Nephron progenitor cell (in vitro differentiated cells): Measurements from ENCODE around the gene CCDC57.

Experiments
- DNase-seq: peaks from one replicate; pipeline ENCODE4 v3.0.0; 2021
- H3K27ac Mint-ChIP-seq: 2 replicates; pipeline ENCODE4 v1.8.0; 2021; ENCODE audit warnings: mild to moderate bottlenecking, moderate library complexity, mixed read lengths
- H3K27me3 Mint-ChIP-seq: 2 replicates; pipeline ENCODE4 v1.8.0; 2021; ENCODE audit warnings: mild to moderate bottlenecking, low read depth, mixed read lengths; ENCODE audit not compliant: poor library complexity
- H3K36me3 Mint-ChIP-seq: 2 replicates; pipeline ENCODE4 v1.8.0; 2021; ENCODE audit warnings: low read depth, mixed read lengths
- H3K4me1 Mint-ChIP-seq: 2 replicates; pipeline ENCODE4 v1.8.0; 2021; ENCODE audit warnings: mixed read lengths
- H3K4me3 Mint-ChIP-seq: 2 replicates; pipeline ENCODE4 v1.8.0; 2021; ENCODE audit warnings: mild to moderate bottlenecking, moderate library complexity, mixed read lengths
- H3K9me3 Mint-ChIP-seq: 2 replicates; pipeline ENCODE4 v1.8.0; 2021; ENCODE audit warnings: mild to moderate bottlenecking, moderate library complexity, mixed read lengths
- CTCF ChIP-seq: fragments of 200-600 bp; sonication (generic); IDR thresholded peaks from 2 replicates; pipeline ENCODE4 v1.5.0; 2021; ENCODE audit warnings: antibody characterized with exemption

The CCDC57 gene

GRCh38 chr17:82085931-82086764, 126.5 kb downstream of the CCDC57 start:
- H3K4me1 Mint-ChIP-seq: no peaks in the 10 kb centered on the region
- H3K27me3 Mint-ChIP-seq: no peaks in the 10 kb centered on the region

GRCh38 chr17:82085031-82085861, 127.4 kb downstream of the CCDC57 start:
- H3K9me3 Mint-ChIP-seq: no peaks in the 10 kb centered on the region
- H3K4me1 Mint-ChIP-seq: no peaks in the 10 kb centered on the region
- no peak for TF ChIP-seq CTCF
- no peak overlapping the region for H3K4me3 Mint-ChIP-seq
- H3K27ac Mint-ChIP-seq: no peak overlapping the region
- no peak for DNase-seq
- H3K36me3 Mint-ChIP-seq: no peaks in the 10 kb centered on the region
- no peaks in the 10 kb centered on the region for H3K27me3 Mint-ChIP-seq

More at GRCh38 chr17:82085931-82086764, 126.5 kb downstream of the CCDC57 start:
- no peaks in the 10 kb centered on the region for H3K9me3 Mint-ChIP-seq
- no peak for TF ChIP-seq CTCF
- no peak overlapping the region for H3K27ac Mint-ChIP-seq
- no peak for DNase-seq
- no peaks in the 10 kb centered on the region for H3K36me3 Mint-ChIP-seq
- no peak overlapping the region for H3K4me3 Mint-ChIP-seq

GRCh38 chr17:82084373-82085030, 128.1 kb downstream of the CCDC57 start:
- no peak for TF ChIP-seq CTCF
- Mint-ChIP-seq H3K36me3 (no peaks in the 10 kb centered on the region), H3K27ac (no peak overlapping the region), H3K4me1 (no peaks in the 10 kb centered on the region), H3K9me3 (no peaks in the 10 kb centered on the region), H3K4me3 (no peak overlapping the region), H3K27me3 (no peaks in the 10 kb centered on the region)
- DNase-seq: no peak

GRCh38 chr17:82083533-82084359, 128.9 kb downstream of the CCDC57 start:
- DNase-seq: no peak
- no peaks in the 10 kb centered on the region for H3K27me3 Mint-ChIP-seq
- no peaks in the 10 kb centered on the region for H3K4me1 Mint-ChIP-seq
- H3K36me3 Mint-ChIP-seq: no peaks in the 10 kb centered on the region
- H3K27ac Mint-ChIP-seq: no peak overlapping the region
- TF ChIP-seq CTCF: no peak
- no peaks in the 10 kb centered on the region for H3K9me3 Mint-ChIP-seq
- no peak overlapping the region for H3K4me3 Mint-ChIP-seq

- H3K4me1 Mint-ChIP-seq: peaks cover 4% of the 10 kb centered on the region
- H3K27me3 Mint-ChIP-seq: peaks cover 2% of the 10 kb centered on the region
- no peaks in the 10 kb centered on the region for H3K9me3 Mint-ChIP-seq
- no peak overlapping the region for H3K4me3 Mint-ChIP-seq
- peaks cover 4% of the 10 kb centered on the region for H3K36me3 Mint-ChIP-seq
- H3K27ac Mint-ChIP-seq: no peak overlapping the region
- DNase-seq: no peak
- TF ChIP-seq CTCF: no peak
Measured at GRCh38 chr17:82083009-82083408, 129.6 kb downstream of the CCDC57 start.
